Fibroblast of upper back skin (primary cell): ENCODE results near the gene SLC9A2.

Source experiments
- DNase-seq: peaks from one replicate; pipeline ENCODE4 v3.0.0-alpha.2; 2013

Gene SLC9A2

DNA sequence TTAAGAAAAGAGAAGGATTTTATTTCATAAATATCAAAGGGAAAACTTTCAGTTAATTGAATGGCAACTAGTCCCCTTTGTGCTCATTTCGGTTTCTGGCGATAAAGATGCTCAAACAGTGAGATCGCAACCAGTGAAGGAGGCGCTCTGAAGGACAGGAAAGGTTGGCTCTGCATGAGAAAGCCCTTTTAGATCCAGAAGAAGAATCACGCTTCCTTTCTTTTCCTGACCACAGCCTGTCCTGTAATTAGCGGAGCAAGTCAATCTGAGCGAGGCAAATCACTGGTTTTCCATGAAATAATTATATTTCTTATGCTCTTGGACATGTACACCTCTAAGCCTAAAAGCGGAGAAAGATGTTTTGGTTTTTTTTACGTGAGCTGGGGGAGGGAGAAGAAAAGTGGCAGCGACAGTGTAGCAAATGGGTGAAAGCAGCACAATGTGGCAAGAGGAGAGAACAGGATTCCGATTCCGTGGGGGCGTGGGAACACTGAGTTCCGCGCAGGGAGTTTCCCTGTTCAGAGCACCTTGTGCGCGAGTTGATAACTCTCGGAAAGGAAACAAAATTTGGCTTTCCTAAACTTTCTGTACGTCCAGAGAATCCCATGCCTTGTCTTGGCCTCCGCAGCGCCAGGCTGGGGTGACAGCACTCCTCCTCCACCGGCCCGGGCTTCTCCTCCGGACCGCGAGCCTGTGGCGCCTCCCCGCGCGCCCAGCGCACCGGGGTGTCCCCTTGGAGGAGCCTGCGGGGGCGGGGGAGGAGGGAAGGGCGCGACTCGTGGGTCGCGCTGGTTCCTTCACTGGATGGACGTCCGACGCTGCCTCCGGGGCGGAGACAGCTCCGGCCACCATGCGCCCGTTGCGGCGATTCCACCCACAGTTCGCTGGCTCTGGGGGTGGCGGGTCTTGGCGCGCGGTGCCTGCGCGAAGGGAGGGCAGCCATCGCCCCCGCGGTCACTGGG lies 620 bp upstream of the SLC9A2 start:
- no peak for DNase-seq

DNA sequence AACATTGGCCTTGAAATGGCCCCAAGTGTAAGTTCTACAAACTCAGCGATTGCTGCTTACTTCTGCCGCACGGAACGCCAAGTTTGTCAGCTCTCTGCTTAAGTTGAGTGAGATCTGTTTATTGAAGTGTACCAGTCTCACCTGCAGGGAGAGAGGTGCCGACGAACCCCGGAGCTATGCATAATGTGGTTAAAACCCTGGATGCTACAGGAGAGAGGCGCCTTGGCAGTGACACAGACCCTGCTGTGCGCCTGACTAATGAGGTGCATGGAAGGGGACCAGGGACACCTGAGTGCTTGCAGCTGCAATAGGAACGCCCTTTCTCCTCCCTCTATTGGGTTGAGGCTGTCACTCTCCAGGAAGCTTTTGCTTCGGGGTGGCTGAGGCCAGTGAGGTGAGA lies 979 bp downstream of the SLC9A2 start:
- DNase-seq, result no peak

DNA sequence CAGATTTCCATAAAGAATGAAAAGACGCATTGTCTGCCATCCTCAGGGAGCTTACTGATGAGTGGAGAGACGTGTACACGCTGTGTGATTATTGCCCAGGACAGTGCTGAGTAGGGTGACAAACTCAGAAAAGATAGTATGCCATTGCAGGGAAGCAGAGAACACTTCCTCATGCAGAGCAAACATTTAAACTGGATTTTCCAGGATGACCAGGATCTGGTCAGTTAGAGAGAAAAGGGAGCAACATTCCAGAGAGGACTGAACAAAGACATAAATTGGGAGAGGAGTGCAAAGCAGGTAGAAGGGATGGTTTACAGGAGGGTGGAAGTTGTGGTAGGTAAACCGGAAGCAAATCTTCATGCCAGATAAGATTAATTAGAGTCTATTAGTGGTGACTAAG lies 2.3 kb downstream of the SLC9A2 start:
- DNase-seq, result no peak

DNA sequence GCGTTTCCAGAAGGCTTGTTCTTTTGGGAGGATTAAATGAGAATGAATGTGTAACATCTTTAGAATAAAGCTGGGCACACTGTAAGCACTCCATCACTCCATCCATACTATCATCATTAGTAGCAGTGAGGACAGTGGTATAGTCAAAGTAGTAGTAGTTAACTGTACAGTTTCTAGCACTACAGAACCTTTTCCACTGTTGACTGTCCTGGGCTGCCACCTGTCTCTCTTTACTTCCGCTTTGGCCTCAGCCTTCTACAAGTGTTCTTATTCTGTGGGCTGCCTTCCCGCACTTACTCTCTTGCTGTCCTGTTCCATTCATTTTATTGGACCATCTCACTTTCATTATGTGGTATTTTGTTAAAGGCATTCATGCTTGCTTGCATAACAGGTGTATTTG lies 3.3 kb downstream of the SLC9A2 start:
- DNase-seq, result no peak

DNA sequence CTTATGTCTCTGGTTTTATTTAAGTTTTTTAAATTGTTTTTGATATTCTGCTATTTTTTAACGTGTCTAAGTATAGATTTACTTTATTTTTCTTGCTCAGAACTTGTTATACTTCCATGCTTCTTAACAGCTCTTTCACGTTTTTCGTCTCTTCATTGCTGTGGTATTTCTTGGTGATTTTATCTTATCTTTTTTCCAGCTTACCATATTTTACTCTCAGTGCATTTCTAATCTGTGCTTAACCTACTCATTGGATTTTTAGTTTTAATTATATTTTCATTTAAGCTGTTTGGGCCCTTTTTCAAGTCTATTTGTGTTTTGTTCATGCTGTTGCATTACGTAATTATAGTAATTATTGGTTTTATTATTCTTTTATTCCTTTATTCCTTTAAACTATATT lies 11.1 kb downstream of the SLC9A2 start:
- no peak for DNase-seq

DNA sequence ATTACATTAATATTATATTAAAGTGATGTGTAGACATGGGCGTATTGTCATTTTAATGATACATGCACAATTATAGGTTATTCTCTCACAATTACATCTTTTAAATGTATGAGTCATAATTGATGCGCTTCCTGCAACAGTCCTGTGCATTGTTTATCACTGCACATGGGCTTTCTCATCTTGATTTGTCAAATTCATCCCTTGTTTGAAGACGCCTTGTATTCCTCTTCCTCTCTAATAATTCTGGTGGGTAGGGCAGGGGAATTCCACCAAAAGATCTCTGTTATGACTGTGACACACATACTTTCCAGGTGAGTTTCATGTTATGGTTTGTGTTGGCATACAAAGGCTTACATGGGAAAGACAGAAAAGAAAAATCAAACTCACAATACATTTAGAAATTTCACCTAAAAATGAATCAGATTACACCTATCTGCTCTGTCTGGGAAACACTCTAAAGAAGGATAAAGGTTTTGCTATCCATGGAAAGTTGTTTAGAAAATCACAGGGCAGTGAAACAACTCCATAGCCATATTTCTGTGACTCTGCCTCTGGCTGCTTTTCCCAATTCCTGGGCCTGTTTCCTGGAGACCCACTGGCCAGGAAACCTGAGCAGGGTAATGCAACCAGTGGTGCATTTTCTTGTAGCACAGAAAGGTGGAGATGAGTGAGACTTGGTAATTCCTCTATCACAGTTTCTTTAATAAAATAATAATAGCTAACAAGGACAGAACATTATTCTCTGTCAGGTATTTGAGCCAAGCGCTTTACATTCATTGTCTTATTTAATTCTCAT lies 13.2 kb downstream of the SLC9A2 start:
- no peak for DNase-seq

DNA sequence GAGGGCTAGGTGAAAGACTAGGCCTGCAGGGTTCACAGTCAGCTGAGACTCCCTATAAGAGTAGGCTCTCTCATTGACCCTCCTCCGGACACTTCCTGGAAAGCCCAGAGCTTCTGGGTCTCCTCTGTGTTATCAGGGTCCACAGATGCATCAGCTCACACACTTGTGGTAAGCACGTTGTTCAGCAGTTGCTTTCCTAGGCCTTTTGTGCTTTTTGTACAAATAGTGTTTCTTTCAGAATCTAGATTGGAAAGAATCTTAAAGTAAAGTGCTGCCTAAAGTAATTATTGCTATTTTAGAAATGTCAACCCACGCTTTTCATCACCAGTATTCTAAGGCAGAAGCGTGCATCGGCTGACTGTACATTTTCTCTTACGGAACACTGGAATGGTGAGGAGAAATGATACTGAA lies 15.5 kb downstream of the SLC9A2 start:
- DNase-seq, result no peak

DNA sequence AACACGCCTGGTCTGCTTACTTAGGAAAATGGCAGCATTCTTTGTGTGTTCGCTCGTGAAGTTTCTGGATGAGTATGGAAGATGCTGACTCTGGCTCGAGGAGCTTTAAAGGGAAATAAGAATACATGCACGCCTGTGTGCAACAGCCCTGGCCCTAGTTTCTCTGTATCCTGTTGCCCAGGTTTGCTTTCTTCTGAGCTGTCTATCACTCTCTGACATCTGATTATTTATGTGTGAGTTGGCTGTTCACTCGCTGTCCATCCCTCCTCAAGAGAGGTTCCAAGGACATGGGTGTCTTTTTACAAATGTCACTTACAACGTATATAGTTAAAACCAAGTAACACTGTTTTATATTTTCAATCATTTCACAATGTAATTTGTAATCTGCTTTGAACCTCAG lies 16.0 kb downstream of the SLC9A2 start:
- no peak for DNase-seq

DNA sequence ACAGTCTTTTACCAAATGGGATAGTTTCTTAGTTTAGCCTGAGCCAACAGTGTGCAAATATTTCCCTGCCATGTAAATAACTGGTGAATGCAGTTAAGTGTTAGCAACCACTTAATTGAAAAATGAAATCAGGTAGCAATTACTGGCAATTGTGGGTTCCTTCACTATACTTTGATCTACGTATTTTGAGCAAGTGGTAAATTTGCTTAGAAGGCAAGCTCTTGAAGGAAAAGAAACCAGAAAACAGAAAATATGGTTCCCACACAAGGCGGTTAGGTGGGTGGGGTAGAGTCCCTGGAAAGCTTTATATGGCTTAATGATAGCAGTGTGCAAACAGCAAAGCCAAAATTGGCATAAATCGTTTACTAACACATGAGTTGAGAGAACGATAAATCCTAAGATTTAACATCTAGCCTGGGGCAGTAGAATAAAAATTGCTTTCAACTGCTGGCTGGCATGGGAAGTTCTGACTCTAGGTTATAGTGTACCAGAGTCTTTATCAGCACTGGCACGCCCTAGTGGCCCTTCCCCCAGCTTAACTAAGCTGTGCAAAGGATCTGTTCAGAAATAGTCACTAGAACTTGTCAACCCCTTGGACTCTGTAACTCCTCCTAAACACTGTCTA lies 17.0 kb downstream of the SLC9A2 start:
- DNase-seq, result no peak

DNA sequence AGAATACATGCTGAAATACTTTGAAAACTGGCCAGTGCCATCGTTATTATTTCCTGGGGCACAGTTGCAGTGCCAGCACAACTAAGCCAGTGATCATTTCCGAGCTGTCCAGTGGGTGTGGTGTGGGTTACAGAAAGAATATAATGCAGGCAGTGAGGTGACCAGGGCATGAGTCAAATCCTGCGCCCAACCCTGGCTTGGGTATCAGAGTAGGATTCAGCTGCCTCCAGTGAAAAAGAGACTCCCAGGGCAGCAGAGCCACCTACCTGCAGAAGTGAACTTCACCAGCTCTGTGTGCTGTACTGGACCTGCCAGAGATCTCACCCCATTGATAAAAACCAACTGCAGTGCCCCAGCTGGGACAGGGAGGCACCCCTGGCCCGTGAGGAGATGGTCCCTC lies 18.0 kb downstream of the SLC9A2 start:
- DNase-seq, result no peak

DNA sequence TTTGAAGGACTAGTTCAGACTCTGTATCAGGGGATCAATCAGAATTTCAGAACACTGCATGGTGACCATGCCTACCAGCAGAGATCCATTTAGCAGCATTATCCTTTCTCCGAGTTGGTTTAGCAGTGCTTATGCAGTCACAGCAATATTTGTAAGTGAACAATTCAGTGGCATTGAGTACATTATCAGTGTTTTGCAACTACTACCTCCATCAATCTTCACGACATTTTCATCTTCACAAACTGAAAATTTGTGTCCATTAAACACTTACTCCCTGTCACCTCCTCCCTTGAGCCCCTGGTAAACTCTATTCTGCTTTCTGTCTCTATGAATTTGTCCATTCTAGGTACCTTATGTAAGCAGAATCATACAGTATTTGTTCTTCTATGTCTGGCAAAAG lies 20.1 kb downstream of the SLC9A2 start:
- no peak for DNase-seq

DNA sequence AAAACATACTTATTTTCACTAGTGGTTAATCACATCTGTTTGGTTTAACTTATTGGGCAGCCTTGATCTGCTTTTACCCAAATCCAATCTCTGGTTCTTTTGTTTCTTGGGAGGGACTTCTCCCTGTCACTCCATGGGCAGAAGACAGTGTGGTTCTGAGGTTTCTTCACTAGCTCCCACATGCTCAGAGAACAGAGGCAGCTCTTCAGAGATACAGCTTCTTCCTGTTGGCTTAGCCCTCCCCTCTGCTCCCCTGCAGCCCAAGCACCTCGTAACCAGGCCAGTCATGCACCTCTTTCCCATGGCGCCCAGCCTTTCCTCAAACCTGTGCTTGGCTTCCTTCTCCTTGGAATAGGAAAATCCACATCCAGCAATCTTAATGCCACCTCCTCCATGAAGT lies 32.8 kb downstream of the SLC9A2 start:
- no peak for DNase-seq

DNA sequence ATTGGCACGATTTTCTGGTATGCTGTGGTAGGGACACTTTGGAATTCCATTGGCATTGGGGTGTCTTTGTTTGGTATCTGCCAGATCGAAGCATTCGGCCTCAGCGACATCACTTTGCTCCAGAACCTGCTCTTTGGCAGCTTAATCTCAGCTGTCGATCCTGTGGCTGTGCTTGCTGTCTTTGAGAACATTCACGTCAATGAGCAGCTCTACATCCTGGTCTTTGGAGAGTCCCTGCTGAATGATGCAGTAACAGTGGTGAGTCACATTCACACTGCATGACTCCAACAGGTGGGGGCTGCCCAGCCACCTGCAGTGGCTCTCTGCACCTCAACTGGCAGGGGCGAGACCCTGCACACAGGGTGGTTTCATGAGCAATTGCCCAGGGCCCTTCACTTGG lies 38.4 kb downstream of the SLC9A2 start:
- DNase-seq, result no peak

DNA sequence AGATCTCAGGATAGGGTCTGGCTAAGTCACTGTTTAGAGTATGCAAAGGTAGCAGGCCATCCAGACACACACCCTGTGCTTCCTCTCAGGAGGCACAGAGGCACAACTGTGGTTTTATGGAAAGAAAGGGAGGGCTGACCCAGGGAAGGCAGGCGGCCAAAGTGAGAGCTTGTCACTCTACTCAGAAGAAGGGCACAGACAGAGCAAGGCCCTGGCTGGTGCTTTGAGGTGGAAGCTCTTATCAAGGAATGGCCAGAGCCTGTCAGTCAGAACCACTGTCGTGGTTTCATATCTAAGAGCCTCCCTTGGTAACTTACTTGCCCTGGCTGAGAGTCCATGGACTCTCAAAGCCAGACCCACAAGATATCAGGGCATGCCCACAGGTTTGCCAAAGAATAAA lies 40.7 kb downstream of the SLC9A2 start:
- DNase-seq, result no peak

DNA sequence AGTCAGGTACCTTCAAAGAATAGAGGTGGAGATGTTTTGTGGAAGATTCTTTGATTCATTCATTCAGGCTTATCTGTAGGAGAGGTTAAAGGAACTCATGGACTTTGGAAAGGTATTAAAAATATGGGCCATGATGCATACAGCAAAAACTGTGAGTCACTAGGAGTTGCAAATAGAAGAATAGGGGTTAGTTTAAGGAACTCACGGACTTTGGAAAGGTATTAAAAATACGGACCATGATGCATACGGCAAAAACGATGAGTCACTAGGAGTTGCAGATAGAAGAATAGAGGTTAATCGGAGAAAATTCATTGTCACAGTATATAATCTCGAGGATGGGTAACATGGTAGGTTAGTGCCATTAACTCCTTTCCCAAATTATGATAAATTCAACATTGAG lies 41.2 kb downstream of the SLC9A2 start:
- DNase-seq, result no peak

DNA sequence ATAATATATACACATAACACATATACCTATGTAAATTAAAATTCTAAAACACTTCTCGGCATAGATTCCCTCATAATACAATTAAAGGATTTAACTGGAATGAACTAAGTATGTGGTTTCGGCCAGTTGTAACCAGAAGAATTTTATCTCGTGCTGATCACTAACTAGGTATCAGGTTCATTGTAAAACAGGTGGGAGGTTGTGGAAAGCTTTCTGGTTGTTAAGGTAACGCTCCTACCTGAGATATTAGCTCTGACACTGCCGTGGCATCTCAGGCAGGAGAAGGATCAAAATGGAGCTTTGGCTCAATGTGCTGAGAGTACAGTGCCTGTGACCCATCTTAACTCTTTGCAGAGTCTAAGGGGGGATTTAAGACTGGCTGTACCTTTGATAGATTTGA lies 42.5 kb downstream of the SLC9A2 start:
- DNase-seq, result no peak

DNA sequence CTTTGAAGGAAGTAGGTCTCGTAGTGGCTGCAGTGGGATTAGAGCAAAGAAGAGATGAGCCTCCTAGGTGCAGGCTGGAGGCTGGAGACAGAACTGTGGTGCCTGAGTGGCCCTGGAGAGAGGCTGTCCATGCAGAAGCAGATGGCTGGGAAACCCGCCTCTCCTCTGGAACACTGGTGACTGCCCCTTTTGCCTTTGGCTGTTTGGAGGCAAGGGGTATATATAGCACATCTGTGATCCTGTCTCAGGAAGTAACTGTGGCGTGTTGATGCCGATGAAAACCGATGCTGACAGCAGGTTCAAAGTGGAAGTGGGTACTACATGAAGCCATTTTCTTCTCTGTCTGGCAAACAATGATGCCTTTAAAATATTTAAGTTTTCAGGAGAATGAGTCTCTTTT lies 43.5 kb downstream of the SLC9A2 start:
- DNase-seq, result no peak

DNA sequence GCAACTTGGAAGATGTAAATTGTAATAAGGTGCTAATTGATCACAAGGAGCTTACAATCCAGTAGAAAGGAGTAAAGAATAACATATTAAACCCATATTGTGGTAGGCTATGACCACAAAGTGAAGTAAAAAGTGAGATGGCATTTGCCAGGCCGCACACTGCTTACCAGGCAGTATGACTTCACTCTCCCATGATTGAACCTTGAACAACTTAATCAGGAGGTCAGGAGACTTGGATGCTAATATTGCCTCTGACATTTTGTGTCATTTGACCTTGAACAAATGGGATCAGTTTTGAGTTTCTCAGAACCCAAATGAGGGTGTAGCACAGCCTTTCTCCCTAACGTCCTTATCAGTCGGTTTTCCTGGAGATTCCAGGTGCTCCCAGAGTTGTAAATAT lies 44.0 kb downstream of the SLC9A2 start:
- DNase-seq, result no peak

DNA sequence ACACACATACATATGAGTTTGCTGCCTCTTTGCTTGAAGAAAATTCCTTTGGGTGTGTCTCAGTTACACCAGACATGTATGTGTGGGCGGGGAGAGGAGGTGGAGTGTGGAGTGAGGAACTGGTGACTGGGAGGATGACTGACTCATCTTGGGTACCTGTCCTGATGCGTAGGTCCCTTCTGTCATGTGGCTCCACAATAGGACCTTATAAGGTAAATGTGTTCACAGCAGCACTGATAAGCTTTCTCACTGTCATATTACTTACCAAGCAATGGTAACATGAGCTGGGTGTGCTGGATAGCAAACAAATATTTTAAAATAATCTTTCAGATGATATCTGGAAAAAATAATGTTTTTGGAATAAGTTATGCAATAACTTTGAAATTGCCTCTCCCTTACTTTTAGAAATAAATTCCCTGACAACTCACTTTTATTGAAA lies 45.1 kb downstream of the SLC9A2 start:
- DNase-seq, result peak; percentile 1

DNA sequence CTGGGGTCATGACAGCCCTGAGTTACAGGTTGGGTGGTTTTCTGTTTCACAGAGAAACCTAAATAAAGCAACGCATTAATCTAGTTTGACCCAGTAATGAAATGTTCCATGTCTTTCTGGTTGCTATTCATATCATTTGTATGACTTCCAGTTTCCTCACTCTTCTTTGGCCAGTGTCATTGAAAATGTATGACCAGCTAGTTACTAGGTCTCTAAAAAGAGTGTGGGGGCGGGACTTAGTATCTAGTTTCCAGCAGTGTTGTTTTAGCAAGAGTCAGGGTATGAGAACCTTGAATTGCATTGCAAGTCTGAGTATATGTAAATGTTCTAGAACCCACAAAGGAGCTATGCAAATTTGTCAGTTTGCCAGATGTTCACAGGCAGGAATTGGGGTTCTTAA lies 47.7 kb downstream of the SLC9A2 start:
- no peak for DNase-seq

DNA sequence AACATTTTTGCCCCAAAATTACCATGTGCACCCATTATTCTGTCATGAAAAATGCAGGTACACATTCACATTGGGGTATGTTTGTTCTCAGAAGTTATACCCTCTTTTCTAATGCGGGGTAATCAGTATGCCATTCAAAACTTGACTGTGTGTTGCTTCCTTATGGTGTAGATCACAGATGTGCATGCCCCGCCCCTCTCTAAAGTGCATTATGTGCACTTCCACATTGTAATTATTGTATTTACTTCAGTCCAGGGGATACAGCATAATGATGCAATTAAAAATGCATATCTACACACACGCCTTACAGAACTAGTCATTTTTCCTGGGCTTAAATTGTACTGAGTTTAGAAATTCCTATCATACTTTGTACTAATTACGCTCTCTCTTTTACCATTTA lies 48.8 kb downstream of the SLC9A2 start:
- DNase-seq, result no peak

DNA sequence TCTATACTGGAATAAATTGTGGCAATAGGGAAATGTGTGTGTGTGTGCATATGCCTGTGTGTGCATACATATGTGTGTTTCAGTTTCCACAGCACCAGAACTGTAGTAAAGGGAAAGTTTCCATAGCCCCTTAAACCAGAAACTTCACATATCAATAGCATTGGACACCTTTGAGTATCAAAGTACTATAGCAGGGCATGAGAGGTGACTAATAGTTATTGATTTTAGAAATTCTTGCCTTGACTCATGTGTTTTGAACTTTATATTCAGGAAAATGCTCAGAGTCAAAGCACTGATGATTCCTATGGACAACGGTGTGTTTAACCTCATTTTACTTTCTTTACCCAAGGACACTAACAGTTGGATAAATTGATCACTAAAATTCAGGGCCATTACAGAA lies 50.0 kb downstream of the SLC9A2 start:
- DNase-seq, result no peak

DNA sequence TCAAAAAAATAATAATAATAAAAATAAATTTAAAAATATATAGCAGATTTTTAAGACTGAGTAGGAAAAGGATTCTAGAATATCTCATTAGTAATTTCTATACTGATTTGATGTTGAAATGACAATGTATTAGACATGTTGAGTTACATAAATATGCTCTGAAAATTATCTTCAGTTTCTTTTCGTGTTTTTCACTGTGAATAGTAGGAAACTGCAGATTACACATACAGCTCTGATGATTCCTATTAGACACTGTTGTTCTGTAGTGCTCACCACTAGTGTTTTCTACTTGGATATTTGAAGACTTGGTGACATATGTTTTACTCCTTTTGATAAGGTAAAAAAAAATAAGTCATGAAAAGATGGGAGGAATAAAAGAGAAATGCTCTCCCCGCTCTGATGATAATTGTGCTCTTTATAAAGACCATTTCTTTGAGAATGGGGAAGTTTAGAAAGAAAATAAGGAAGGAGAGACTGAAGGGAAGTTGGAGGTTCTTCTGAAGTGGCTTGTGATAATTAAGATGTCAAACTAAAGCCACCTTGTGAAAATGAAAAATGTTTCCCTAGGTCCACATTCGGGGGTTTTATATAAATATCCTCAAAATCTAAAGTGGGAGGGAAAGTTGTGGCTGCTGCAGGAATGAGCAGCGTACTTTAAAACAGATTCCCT lies 52.9 kb downstream of the SLC9A2 start:
- DNase-seq, result no peak
